ENCODE data around the gene ASB13.

The ASB13 gene

GRCh38 chr10:5666008-5666840 is at the start of gene ASB13:
Gene ASB13, minus strand, starts transcription at chr10:5666595. Its CDS starts 44 bp downstream, at chr10:5666551.
- DNase-seq = no peak

- DNase-seq = no peak
These were observed 45.2 kb upstream of the ASB13 start for GRCh38 chr10:5711642-5712041.

- DNase-seq = no peak
These were observed 44.5 kb upstream of the ASB13 start for GRCh38 chr10:5710859-5711258.

GRCh38 chr10:5709865-5710264 is 43.5 kb upstream of the ASB13 start:
- DNase-seq = no peak

- DNase-seq = no peak
These were observed 42.0 kb upstream of the ASB13 start for GRCh38 chr10:5708356-5708755.

- no peak for DNase-seq
These were observed 31.7 kb upstream of the ASB13 start for GRCh38 chr10:5698062-5698461.

GRCh38 chr10:5697342-5697741 is 30.9 kb upstream of the ASB13 start:
- no peak for DNase-seq

GRCh38 chr10:5694573-5694972 is 28.2 kb upstream of the ASB13 start:
- no peak for DNase-seq

GRCh38 chr10:5692461-5693358 is 26.3 kb upstream of the ASB13 start:
- DNase-seq = peak; percentile 69

- no peak for DNase-seq
These were observed 25.4 kb upstream of the ASB13 start for GRCh38 chr10:5691786-5692185.

- DNase-seq = no peak
These were observed 22.2 kb upstream of the ASB13 start for GRCh38 chr10:5688587-5688986.

- no peak for DNase-seq
These were observed 19.4 kb upstream of the ASB13 start for GRCh38 chr10:5685764-5686240.

GRCh38 chr10:5684971-5685763 is 18.8 kb upstream of the ASB13 start:
- DNase-seq = peak; percentile 63

GRCh38 chr10:5684318-5684970 is 18.0 kb upstream of the ASB13 start, which contains the start of gene TASOR2:
Gene TASOR2, plus strand, starts transcription at chr10:5684838. Its CDS starts 35,805 bp downstream, at chr10:5720643.
- DNase-seq = peak; percentile 96

- DNase-seq = no peak
These were observed 16.7 kb upstream of the ASB13 start for GRCh38 chr10:5683065-5683464.

- DNase-seq = no peak
These were observed 15.5 kb upstream of the ASB13 start for GRCh38 chr10:5681930-5682329.

- no peak for DNase-seq
These were observed 13.2 kb upstream of the ASB13 start for GRCh38 chr10:5679606-5680005.

GRCh38 chr10:5679037-5679435 is 12.6 kb upstream of the ASB13 start:
- no peak for DNase-seq

- DNase-seq = no peak
These were observed 12.1 kb upstream of the ASB13 start for GRCh38 chr10:5678397-5679036.

GRCh38 chr10:5670662-5671375 is 4.4 kb upstream of the ASB13 start:
- DNase-seq = no peak

- DNase-seq = no peak
These were observed 3.2 kb upstream of the ASB13 start for GRCh38 chr10:5669604-5670003.
